Measurements from ENCODE around the gene LSG1. TPM values are rescaled to one million over a fixed set of nuclear protein-coding genes. Genes with fewer than 3 reads are reported as not detected.

LSG1 gene
- total and polyA plus RNA-seq, 9 of the 15 experiments (the other 6 are each of a cell fraction or from before 2014, with no cell fraction given) = 14.9 to 73.7 (median 46.7) TPM

DNA sequence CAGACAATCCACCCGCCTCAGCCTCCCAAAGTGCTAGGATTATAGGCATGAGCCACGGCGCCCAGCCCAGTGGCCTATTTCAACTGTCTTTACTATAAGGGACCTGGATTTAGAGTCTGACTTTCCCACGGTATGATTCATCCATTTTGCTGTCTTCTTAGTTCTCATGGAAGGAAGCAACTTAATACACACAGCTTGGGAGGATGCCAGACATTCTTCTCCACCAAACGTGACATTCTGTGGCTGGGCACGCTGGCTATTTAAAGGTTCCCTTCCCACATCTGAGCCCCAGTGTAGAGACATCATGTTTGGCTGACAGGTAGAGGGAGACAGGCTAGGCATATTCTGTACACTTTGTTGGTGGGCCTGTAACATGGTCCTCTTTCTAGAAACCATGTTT lies 39.9 kb upstream of the LSG1 start:
- ChIA-PET POLR2A (no interaction called here), CTCF (ENCODE audit: low intra/inter-chr PET ratio) (no interaction called here)
- H3K4me2 ChIP-seq (ENCODE audit: insufficient read depth, low read length) = no peak overlapping the region
- DNase-seq (ENCODE audit: extremely low read depth in 1 of 4, low spot score in 3 of 4) = no peak
- no peaks in the 10 kb centered on the region for H3K79me2 ChIP-seq (ENCODE audit: control insufficient read depth, insufficient read depth, low read length)
- no peak for FAIRE-seq
- TF ChIP-seq ZNF589 (CRISPR knock-in tag; IDR thresholded peaks at IDR 0.05; ENCODE audit: low read depth) (no peak), ASH1L (IDR thresholded peaks at IDR 0.05; ENCODE audit: borderline replicate concordance, low read depth, partially characterized antibody) (no peak), IFI16 (CRISPR knock-in tag; IDR thresholded peaks at IDR 0.05) (no peak), ZFP1 (CRISPR knock-in tag; IDR thresholded peaks at IDR 0.05) (no peak), ZFPM2 (CRISPR knock-in tag; IDR thresholded peaks at IDR 0.05) (no peak), ZFP36 (IDR thresholded peaks at IDR 0.05; ENCODE audit: low read depth, low read length, partially characterized antibody) (no peak), NFXL1 (CRISPR knock-in tag; IDR thresholded peaks at IDR 0.05) (no peak), SIN3A (IDR thresholded peaks at IDR 0.05; ENCODE audit: borderline replicate concordance in 2 of 2, control insufficient read depth in 1 of 2, low read depth in 2 of 2, low read length in 2 of 2) (no peak), NR4A1 (CRISPR knock-in tag; IDR thresholded peaks at IDR 0.05) (no peak), NR4A1 (tag; IDR thresholded peaks at IDR 0.05) (no peak), TAF1 (IDR thresholded peaks at IDR 0.05; ENCODE audit: control insufficient read depth, extremely low read depth, insufficient read depth, low read length, severe bottlenecking) (no peak), ZNF263 (CRISPR knock-in tag; IDR thresholded peaks at IDR 0.05; ENCODE audit: borderline replicate concordance) (no peak), CCNT2 (IDR thresholded peaks at IDR 0.05; ENCODE audit: borderline replicate concordance, extremely low read depth, insufficient read length, low read depth, low read length) (no peak), LARP7 (IDR thresholded peaks at IDR 0.05) (no peak), ZFX (CRISPR knock-in tag; IDR thresholded peaks at IDR 0.05) (no peak), SMARCB1 (IDR thresholded peaks at IDR 0.05; ENCODE audit: insufficient read length, low read depth) (no peak)
- TF ChIP-seq, protein P1, sequence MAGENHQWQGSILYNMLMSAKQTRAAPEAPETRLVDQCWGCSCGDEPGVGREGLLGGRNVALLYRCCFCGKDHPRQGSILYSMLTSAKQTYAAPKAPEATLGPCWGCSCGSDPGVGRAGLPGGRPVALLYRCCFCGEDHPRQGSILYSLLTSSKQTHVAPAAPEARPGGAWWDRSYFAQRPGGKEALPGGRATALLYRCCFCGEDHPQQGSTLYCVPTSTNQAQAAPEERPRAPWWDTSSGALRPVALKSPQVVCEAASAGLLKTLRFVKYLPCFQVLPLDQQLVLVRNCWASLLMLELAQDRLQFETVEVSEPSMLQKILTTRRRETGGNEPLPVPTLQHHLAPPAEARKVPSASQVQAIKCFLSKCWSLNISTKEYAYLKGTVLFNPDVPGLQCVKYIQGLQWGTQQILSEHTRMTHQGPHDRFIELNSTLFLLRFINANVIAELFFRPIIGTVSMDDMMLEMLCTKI (IDR thresholded peaks at IDR 0.05; ENCODE audit: partially characterized antibody) = no peak
- TF ChIP-seq, protein P2, sequence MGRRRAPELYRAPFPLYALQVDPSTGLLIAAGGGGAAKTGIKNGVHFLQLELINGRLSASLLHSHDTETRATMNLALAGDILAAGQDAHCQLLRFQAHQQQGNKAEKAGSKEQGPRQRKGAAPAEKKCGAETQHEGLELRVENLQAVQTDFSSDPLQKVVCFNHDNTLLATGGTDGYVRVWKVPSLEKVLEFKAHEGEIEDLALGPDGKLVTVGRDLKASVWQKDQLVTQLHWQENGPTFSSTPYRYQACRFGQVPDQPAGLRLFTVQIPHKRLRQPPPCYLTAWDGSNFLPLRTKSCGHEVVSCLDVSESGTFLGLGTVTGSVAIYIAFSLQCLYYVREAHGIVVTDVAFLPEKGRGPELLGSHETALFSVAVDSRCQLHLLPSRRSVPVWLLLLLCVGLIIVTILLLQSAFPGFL (CRISPR knock-in tag; IDR thresholded peaks at IDR 0.05) = no peak
- BruUV-seq (replicated peaks) = no TSS peak
- peaks cover 19 to 51% of the 10 kb centered on the region in 2 experiments; a peak in 4 of 5 replicates for H3K27me3 ChIP-seq (ENCODE audit: control insufficient read depth in 2 of 2, insufficient read depth in 2 of 2, low read length in 2 of 2)
- under 1% methylated on average over 6 of the region's 6 CpGs for WGBS (ENCODE audit: insufficient coverage, low coverage, missing lambda C conversion rate)
- no peaks in the 10 kb centered on the region for H4K20me1 ChIP-seq (replicated peaks; ENCODE audit: control insufficient read depth, insufficient read depth, low read length)
- no peak for ATAC-seq
- H2AFZ ChIP-seq (ENCODE audit: low read depth, low read length) = no peak overlapping the region
- H3K9me3 ChIP-seq (replicated peaks; ENCODE audit: control insufficient read depth, insufficient read depth, low read depth, low read length) = peaks cover 5% of the 10 kb centered on the region
- no peaks in the 10 kb centered on the region for H3K9me1 ChIP-seq (ENCODE audit: control insufficient read depth, insufficient read depth, low read length)
- H3K36me3 ChIP-seq (ENCODE audit: control insufficient read depth, insufficient read depth, low read length) = no peaks in the 10 kb centered on the region
- in situ Hi-C loops (cut with MboI) (no loop called here), intact Hi-C loops (cut with micrococcal nuclease) (no loop called here)
- no peak overlapping the region for H3K9ac ChIP-seq (ENCODE audit: insufficient read depth in 1 of 2, low read depth in 2 of 2, low read length in 2 of 2)
- H3K27ac ChIP-seq (ENCODE audit: extremely low read depth, low read depth, low read length) = no peak overlapping the region
- no peak overlapping the region for H3K4me3 ChIP-seq
- no peaks in the 10 kb centered on the region for H3K4me1 ChIP-seq (replicated peaks in 1 of 2; ENCODE audit: control insufficient read depth in 2 of 2, insufficient read depth in 2 of 2, low read length in 2 of 2)

Data from K562 (cell line).